HG03378 (cell line): ENCODE data around the gene FGFR4.
"Not testable (repeated sequence)": the region's sequence is repeated elsewhere in the genome, so short reads cannot be mapped to it uniquely, and the experiment has no call there.

Experiments used
- ATAC-seq: cut with Tn5 transposase; IDR thresholded peaks from one replicate; pipeline ENCODE4 v1.9.1; 2021; ENCODE audit warnings: mild to moderate bottlenecking, moderate library complexity; ENCODE audit not compliant: unreplicated experiment

The FGFR4 gene

DNA sequence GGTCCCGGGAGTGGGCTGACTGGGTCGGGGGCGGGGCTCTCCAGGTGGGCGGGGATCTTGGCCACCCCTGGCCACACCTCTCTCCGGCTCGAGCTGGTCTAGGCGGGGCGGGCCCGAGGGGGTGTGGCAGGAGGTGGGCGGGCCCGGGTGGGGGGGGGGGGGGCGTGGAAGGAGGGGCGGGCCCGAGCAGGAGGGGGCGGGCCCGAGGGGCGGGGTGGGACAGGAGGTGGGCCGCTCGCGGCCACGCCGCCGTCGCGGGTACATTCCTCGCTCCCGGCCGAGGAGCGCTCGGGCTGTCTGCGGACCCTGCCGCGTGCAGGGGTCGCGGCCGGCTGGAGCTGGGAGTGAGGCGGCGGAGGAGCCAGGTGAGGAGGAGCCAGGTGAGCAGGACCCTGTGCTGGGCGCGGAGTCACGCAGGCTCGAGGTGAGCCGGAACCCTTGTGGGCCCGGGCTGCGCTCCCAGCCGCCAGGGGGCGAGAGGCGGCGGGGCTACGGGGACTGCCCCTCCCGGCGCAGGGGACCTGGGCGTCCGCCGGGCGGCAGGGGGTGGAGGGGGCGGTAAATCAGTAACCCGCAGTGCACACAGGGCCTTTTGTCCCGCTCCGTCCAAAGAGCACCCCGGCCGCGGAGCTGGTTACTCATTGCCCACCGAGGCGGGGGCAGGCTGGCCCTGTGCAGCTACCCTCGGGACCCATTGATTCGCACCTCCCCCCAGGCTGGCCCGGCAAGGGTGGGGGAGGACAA lies at the start of gene FGFR4:
FGFR4 (plus strand) TSS at position 262 of the 744 bp plus-strand sequence. CDS start 2,688 bp downstream, outside the sequence.
- ATAC-seq, result no peak

DNA sequence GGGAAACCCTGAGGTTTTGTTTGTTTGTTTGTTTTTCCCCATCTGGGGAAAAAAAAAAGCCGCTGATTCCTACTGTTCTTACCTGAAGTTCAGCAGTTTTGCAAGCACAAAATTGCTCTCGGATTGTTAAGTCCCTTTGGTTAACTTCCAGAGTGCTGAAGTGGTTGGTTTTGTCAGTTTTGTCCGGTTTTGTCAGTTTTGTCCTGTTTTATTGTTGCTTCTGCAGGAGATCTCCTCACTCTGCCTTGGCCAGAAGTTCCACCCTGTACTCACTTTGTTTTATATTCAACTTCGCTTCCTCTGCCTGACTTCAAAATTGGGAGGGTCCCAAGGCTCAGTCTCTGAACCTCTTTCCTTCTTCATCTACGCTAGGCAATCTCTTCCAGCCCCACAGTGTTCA lies 49.8 kb upstream of the FGFR4 start:
- no peak for ATAC-seq

DNA sequence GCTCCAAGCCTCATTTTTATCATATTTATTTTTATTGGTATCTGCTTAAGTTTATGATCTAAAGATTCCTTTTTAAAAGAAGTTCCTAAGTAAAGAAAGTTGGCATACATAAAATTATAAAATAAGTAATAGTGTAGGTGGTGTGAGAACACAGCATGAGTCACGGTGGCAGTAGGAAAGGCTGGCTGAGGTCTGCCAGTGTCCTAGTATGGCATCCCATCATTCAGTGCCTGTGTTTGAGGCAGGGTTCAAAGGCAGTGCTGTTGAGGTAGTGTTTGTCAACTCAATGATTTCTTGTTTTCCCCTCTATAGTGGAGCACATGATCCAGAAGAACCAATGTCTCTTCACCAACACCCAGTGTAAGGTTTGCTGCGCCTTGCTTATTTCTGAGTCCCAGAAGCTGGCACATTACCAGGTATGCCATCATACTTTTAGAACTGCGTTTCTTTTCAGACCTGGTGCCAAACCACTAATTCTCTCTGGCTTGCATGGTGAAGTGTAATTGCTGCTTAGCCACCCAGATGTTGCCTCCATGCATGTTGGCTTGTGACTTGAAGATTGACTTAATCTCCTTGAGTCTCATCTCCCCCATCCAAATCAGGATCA lies 45.8 kb upstream of the FGFR4 start:
- ATAC-seq, result no peak

DNA sequence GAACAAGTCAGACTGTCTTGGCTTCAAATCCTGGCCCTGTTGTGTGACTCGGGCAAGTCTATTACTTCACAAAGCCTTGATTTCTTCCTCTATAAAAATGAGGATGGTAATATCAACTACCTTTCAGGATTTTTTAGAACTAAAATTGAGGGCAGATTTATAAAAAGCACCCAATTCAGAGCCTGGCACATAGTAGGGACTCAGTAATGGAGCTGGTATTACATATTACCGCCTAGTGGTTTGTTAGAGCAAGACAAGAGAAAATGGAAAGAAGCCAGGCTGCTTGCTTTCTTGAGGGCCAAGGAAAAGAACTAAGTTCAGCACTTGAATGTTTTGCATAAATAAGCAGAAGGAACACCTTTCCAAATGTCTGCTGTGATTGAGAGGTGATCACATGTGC lies 44.8 kb upstream of the FGFR4 start:
- ATAC-seq, result no peak

DNA sequence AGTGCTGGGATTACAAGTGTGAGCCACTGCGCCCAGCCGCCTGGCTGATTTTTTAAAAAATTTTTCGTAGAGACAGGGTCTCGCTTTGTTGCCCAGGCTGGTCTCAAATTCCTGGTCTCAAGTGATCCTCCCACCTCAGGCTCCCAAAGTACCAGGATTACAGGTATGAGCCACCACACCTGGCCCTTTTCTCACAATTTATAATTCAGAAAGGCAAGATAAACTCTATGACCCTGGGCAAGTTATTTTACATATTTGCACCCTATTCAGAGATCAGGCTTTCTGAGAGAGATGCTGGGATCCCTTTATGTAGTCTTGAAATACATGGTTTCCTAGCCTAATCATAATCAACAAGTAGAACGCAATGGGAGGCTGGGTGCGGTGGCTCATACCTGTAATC lies 43.6 kb upstream of the FGFR4 start:
- ATAC-seq, result no peak

DNA sequence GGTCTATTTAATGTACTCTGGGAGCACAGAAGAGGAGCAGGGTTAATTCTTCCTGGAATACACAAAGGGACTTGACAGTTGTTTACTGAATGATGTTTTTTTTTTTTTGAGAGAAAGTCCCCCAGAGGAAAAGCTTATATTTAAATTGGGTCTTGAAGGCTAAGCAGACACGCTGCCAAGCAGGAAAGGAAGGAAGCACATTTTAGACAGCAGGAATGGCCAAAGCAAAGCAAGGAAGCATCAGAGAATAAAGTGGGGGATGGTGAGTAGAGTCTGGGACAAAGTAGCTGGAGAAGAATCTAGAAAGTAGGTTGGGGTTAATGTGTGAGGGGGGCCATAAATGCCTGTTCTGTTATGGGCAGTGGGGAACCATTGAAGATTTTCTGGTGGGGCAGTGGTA lies 42.8 kb upstream of the FGFR4 start:
- ATAC-seq, result no peak

DNA sequence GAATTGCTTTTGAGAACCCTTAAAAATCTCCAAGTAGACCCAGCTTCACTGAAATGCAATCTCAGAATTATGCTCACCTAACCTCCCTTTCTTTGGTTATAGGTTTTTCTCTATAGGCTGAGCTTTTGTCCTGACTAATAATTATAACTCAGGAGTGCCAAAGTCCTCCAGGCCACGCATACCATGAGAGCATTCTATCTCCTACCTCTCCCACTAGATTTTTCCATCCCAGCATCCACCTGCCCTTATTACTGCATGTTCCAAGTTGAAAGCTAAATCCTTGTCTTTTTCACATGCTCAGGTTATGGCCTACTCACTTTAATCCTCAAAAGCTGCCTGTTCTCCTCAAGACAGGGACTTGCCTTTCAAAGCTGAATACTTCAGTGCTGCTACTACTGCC lies 42.1 kb upstream of the FGFR4 start:
- ATAC-seq, result no peak

DNA sequence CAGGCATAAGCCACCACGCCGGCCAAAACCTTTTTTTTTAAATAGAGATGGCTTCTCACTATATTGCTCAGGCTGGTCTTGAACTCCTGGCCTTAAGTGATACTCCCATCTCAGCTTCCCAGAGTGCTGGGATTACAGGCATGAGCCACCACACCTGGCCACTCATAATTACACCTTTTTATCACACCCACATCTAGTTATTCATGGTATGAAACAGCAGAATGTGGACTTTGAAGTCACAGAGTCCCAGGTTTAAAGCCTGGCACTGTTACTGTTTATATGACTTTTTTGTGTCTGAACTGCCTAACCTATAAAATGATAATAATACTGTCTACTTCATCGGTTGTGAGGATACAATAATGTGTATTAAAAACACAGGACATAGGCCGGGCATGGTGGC lies 41.1 kb upstream of the FGFR4 start:
- no peak for ATAC-seq

DNA sequence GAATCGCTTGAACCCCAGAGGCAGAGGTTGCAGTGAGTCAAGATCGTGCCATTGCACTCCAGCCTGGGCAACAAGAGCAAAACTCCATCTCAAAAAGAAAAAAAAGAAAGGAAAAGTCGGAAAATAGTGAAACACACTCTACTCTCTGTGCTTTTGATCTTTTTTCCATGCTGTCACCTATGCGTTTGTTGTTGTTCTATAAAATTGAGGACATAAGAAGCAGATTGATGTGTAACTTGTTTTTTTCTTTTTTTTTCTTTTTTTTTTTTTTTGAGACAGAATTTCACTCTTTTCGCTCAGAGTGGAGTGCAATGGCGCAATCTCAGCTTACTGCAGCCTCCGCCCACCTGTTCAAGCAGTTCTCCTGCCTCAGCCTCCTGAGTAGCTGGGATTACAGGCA lies 38.2 kb upstream of the FGFR4 start:
- not testable (repeated sequence) for ATAC-seq

DNA sequence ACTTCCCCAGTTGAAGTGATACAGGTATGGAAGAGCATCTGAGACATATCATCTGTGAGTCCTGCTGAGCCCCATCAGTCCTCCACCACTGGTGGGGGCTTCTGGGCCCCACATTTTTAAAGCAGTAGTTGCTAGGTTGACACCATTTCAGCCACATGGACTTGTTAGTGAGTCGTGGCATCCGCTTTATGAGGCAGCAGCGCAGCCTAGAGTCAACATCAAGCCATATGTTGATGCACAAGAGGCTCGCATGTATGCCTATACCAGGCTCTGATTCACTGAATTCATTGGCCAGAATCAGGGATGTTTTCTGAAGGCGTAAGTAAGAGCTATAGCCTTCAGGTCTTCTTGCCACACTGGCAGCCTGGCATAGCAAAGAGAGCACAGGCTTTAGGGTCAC lies 37.4 kb upstream of the FGFR4 start:
- ATAC-seq, result no peak

DNA sequence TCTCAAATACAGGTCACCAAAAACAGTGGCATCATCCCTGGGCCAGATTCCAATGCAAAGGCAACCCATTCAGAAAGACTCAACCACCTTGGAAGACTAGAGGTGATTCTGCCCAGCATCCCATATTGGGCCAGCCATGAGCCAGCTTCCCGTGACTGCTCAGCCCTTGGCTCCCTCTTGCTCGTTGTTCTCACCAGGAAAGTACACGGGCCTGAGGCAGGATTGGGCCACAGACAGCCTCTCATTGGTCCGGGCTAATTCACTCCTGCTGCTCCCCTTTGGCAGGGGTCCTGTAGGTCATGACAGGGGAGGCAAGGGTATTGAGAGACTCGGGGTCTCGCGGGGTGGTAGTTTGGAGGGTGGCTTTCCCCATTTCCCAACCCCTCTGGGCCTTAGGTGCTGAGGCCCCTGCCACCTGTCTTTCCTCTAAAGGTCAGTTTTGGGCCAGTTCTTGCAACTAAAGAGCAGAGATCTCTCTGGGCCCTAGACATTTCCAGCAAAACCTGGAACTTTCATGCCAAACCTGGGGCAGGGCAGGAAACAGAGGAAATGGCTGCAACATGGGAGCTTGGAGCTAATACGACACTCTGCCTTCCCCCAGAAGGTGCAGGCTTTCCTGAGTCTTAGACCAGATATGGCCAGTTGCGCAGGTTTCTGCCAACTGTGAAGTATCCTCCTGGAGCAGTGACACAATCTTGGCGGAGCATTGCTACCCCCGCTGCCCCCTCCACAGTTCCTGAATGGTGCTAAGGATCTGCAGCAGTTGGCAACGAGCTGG lies 22.0 kb upstream of the FGFR4 start:
- ATAC-seq, result no peak

DNA sequence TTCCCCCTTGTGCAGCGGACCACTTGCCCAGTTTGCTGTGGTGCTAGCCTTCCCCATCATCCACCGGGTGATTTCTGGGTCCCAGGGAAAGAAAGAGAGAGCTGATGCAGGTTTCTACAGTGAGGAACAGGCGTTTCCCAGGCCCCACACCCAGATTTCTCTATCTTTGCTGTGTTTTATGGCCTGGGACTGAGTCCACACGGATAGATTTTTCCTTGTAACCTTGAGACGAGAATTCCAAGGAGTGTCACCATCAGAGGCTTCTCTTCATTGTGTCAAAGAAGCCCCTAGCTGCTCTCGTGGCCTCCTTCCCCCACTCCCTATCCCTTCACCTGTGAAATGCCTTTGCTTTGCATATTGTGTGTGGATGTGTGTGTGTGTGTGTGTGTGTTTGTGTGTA lies 21.2 kb upstream of the FGFR4 start:
- ATAC-seq, result no peak

DNA sequence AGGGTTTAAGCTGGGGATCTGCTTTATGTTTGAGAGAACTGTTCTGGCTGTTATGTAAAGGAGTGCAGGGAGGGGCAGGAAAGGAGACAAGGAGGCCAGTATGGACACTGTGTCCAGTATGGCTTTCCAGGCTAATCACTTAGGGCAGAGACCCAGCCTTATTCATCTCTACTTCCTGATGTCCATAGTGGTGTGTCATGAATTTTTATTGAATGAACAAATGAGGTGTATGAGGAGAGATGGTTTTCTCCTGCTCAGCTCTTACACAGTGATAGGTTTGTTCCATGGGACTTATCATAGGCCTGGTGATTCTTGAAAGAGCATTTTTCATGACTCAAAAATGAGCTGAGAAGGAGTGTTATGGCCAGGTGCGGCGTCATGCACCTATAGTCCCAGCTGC lies 20.5 kb upstream of the FGFR4 start:
- no peak for ATAC-seq

DNA sequence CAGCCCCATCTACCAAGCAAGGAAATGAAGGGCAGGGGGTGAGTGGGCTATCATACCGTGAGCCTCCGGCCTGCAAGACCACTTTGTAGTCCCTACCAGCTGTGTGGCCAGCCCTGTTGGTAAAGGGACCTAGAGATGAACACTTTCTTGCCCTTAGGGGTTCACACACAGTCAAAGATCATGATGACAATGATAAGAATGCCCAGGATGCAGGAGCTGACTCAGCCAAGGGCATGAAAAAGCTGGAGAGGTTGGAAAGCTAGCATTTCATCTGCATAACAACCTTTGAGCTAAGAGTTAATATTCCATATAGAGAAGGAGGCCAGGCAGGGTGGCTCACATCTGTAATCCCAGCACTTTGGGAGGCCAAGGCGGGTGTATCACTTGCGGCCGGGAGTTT lies 19.2 kb upstream of the FGFR4 start:
- no peak for ATAC-seq

DNA sequence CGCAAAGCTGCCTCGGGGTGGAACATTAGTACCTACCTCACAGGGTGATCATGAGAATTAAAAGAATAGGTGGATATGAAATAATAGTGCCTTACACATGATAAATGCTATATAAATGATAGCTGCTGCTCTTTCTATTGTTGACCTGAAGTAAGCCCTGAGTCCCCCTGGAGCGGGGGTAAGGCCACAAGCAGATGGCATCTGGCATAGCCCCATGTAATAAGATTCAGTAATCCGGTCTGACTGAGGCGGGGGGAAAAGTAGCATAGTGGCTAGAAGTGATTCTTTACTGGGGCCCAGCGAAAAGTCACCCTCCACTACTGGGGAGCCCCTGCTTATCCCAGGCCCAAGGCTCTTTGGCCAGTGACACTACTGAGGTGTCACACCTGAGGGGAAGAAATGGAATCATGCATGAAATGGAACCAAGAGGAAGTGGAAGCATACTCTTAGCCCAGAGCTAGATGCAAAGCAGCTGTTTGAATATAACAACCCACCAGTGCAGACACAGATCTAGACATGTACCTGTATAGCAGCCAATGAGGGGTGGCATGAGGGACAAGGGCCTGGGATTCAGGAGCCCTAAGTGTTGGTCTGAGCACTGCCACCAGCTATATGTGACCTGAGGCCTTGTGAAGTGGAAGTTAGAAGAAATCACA lies 16.1 kb upstream of the FGFR4 start:
- ATAC-seq, result no peak

DNA sequence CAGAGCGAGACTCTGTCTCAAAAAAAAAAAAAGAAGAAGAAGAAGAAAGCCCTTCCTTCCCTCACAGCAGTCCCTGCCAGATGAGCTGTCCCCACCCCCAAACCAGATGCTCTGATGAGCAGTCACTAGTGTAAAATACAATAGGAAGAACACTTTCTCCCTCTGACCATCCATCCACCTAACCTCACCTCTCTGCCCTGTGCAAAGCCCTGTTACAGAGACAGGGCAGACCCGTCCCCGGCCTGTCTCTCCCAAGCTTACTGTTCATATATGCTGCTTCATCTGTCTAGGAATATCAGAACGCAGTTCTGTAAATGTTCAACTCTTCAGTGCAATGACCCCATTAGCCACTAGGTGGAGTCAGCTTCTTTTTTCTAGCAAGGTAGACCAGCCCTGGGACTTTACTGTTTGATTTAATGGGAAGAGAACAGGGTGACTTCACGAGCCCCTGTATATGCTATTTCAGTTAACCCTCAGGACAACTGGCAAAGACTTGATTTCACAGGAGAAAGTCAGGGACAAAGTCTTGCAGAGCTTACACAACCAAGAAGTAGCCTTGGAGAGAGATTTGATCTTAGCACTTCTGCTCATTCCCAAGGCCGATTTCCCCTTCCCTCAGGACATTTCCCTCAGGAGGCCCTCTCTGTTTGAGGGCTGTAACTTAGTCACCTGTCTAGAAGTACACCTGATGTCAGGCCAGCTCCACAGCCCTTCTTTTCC lies 14.9 kb upstream of the FGFR4 start:
- ATAC-seq, result no peak

DNA sequence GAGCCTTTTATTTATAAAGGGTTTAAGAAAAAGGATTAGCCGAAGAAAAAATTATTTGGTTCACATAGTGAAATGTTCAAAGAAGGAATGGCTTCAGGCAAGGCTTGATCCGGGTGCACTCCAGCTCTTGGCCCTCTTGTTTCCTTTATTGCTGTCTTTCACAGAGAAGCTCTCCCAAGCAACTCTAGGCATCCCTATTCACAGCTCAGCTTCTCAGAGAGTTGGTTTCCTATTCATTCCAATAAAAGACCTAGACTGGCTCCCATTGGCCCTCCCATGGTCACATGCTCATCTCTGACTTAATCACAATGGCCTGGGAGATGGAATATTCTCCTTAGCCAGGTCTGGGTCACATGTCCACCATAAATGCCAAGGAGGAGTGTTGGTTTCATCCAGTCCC lies 9.4 kb upstream of the FGFR4 start:
- no peak for ATAC-seq

DNA sequence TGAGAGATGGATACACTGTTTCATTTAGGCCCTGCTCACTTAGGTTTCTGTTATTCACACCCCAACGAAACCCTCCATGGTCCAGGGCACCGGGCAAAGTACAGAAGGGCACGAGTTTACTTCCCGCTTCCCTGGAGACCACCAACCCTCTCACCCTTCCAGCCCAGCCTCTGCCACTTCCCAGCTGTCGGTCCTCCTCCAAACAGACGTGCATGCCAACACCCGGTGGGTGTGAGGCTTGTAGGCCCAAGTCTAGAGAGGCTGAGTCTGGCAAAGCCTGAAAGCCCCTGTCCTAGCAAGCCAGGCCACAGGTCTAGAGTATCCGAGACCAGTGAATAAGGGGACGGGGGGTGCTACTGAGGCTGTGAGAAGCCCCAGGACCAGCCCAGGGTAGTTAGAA lies 7.1 kb upstream of the FGFR4 start:
- no peak for ATAC-seq

DNA sequence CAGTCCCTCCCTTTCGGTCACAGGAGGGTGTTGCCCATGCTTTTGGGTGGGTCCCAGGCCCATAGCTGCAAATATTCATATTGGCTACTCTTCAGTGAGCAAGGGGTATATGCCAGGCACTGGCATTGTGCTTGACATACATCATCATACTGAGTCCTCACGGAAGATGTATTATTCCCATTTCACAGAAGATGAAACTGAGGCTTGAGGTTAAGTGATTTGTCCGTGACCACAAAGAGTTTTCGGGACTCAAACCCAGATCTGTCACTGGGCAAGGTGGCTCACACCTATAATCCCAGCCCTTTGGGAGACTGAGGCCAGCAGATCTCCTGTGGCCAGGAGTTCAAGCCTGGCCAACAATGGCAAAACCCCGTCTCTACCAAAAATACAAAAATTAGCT lies 6.5 kb upstream of the FGFR4 start:
- ATAC-seq, result no peak

DNA sequence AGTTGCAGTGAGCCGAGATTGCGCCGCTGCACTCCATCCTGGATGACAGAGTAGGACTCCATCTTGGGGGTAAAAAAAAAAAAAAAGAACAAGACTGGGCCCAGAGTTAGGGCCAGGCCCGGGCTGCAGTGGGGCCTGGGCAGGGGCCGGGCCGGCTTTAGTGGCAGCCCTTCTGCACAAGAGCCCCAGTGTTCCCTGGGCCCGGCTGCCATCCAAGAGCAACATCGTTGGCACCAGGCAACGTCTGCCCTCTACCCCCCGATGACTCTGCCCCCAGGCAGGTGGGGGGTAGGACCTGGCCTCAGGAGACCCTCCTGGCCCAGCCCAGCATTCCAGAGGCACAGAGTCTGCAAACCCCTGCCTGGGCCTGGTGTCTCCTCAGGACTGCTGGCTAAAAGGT lies 4.9 kb upstream of the FGFR4 start:
- ATAC-seq, result no peak

DNA sequence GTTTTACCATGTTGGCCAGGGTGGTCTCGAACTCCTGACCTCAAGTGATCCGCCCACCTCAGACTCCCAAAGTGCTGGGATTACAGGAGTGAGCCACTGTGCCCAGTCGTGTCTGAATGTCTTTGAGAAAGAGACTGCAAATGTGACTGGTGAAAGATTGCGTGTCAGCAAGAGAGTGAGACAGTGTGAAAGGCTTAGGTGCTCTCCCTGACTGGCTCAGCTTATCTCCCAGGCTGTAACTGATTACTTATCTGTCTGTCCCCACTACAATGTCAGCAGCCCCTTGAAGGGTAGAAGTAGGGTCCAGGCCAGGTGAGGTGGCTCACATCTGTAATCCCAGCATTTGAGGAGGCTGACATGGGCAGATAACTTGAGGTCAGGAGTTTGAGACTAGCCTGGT lies 3.4 kb upstream of the FGFR4 start:
- no peak for ATAC-seq
